ENCODE data around the gene APC2. TPM values are rescaled to one million over a fixed set of nuclear protein-coding genes. Genes with fewer than 3 reads are reported as not detected.

APC2 gene
- total RNA-seq, 1 experiment from 2014 or later, result 1.6 TPM

DNA sequence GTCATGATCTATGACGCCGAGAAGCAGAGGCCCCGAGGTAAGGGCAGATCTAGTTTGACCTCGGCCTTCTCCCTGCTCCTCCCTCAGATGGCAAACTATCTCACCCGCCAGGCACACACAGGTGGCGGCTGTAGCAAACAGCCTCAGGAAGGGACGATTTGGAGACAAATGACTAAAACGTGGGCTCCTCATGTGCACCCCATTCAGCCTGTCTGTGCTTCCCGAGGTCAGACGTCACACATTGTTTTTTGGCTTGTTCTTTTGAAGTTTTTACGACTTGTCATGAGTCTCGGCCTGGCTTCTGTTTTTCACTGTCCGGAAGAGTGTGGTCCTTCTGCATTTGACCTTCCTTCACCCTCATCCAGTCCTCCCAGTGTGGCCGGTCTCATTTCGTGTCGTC lies 27.6 kb upstream of the APC2 start:
- H4K20me1 ChIP-seq (ENCODE audit: insufficient read depth), result peaks cover 18% of the 10 kb centered on the region
- H3K36me3 ChIP-seq (ENCODE audit: low read depth), result no peaks in the 10 kb centered on the region
- TF ChIP-seq, protein P1, sequence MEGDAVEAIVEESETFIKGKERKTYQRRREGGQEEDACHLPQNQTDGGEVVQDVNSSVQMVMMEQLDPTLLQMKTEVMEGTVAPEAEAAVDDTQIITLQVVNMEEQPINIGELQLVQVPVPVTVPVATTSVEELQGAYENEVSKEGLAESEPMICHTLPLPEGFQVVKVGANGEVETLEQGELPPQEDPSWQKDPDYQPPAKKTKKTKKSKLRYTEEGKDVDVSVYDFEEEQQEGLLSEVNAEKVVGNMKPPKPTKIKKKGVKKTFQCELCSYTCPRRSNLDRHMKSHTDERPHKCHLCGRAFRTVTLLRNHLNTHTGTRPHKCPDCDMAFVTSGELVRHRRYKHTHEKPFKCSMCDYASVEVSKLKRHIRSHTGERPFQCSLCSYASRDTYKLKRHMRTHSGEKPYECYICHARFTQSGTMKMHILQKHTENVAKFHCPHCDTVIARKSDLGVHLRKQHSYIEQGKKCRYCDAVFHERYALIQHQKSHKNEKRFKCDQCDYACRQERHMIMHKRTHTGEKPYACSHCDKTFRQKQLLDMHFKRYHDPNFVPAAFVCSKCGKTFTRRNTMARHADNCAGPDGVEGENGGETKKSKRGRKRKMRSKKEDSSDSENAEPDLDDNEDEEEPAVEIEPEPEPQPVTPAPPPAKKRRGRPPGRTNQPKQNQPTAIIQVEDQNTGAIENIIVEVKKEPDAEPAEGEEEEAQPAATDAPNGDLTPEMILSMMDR (conservative IDR thresholded peaks at IDR 0.05), result no peak
- no peak for TF ChIP-seq EZH2 (IDR thresholded peaks at IDR 0.05; ENCODE audit: low read depth)
- H3K27ac ChIP-seq, result no peak overlapping the region
- no TSS peak for BruUV-seq (replicated peaks)
- no peak overlapping the region for H3K4me2 ChIP-seq
- H3K27me3 ChIP-seq (ENCODE audit: insufficient read depth, low read depth), result no peaks in the 10 kb centered on the region
- intact Hi-C loops (cut with micrococcal nuclease; ENCODE audit: unreplicated experiment), result no loop called here
- H3K9me3 ChIP-seq (ENCODE audit: insufficient read depth, low read depth), result no peaks in the 10 kb centered on the region
- no peak overlapping the region for H3K4me3 ChIP-seq
- ChIA-PET CTCF (no interaction called here), POLR2A (ENCODE audit: unreplicated experiment) (no interaction called here)
- no peak for DNase-seq
- peaks cover 21% of the 10 kb centered on the region for H3K79me2 ChIP-seq (ENCODE audit: low read depth)
- no peaks in the 10 kb centered on the region for H3K9me2 ChIP-seq (ENCODE audit: insufficient read depth)
- H3K4me1 ChIP-seq (replicated peaks; ENCODE audit: insufficient read depth), result no peaks in the 10 kb centered on the region
- H2AFZ ChIP-seq, result no peak overlapping the region
- H3F3A ChIP-seq (ENCODE audit: insufficient read depth, low read depth), result peaks cover 4% of the 10 kb centered on the region; the same call in 1 of the 2 replicates

DNA sequence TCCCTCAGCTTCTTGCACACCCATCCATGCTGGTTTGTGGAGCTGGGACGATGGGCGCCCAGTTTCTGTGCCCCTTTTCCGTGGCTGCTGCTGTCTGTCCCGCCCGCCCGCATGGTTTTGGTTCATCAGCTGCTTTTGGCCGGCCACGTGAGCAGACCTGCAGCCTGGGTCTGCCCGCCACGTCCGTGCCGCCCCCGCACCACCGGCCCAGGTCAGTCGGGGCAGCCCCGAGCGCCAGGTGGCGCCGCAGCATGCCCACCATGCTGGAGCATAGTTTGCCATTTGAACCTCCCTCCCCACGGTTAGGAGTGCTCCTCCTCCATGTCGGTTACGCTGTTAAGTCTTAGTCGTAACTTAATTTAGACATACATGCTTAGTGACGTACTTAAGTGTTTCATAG lies 27.0 kb upstream of the APC2 start:
- H3K27me3 ChIP-seq (ENCODE audit: insufficient read depth, low read depth), result no peaks in the 10 kb centered on the region
- H4K20me1 ChIP-seq (ENCODE audit: insufficient read depth), result peaks cover 12% of the 10 kb centered on the region
- no TSS peak for BruUV-seq (replicated peaks)
- CTCF ChIA-PET, result no interaction called here
- no peak for TF ChIP-seq EZH2 (IDR thresholded peaks at IDR 0.05; ENCODE audit: low read depth)
- TF ChIP-seq, protein P1 (conservative IDR thresholded peaks at IDR 0.05), result no peak
- DNase-seq, result no peak
- H3K4me1 ChIP-seq (replicated peaks; ENCODE audit: insufficient read depth), result no peaks in the 10 kb centered on the region
- H3K9me2 ChIP-seq (ENCODE audit: insufficient read depth), result no peaks in the 10 kb centered on the region
- no peaks in the 10 kb centered on the region for H3K9me3 ChIP-seq (ENCODE audit: insufficient read depth, low read depth)
- H3F3A ChIP-seq (ENCODE audit: insufficient read depth, low read depth), result peaks cover 4% of the 10 kb centered on the region; the same call in 1 of the 2 replicates
- no peak overlapping the region for H3K27ac ChIP-seq
- H3K36me3 ChIP-seq (ENCODE audit: low read depth), result no peaks in the 10 kb centered on the region
- intact Hi-C loops (cut with micrococcal nuclease; ENCODE audit: unreplicated experiment), result no loop called here
- no peak overlapping the region for H3K4me2 ChIP-seq
- POLR2A ChIA-PET (ENCODE audit: unreplicated experiment), result no interaction called here
- no peak overlapping the region for H3K4me3 ChIP-seq
- H3K79me2 ChIP-seq (ENCODE audit: low read depth), result peaks cover 15% of the 10 kb centered on the region
- no peak overlapping the region for H2AFZ ChIP-seq

DNA sequence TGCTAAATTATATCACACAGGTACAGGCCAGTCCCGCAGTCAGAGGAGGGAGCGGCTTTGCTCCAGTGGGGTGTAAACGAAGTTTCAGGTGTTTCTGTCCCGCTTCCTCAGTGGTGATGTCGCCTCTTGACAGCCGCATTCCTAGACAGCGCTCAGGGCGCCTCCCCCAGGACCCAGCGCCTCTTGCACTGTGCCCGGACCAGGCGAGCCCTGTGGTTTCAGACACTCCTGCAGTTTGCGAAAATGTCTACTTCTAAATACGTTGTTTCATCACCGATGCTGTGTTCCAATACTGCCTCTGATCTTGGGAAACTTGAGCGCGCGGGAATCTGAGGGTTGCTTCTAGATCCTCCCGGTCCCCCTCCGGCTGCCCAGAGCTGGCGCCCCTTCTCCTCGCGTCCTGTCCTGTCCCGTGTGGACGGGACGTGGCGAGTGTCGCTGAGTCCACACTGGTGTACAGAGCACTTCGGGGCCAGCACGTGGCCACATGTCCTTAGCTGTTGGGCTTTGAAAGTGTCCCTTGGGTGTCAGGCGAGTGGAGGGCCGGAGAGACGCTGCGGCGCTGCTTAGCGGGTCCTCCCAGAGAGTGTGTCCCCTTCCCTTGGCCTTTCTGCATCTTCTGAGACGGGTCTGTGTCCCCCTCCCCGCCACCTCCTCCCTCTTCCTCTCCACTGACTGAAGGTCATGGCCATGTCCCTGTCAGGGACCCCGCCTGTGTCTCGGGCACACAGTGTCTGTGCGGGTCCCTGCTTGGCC lies 26.3 kb upstream of the APC2 start:
- Histone ChIP-seq H3K27ac (no peak overlapping the region), H3K79me2 (ENCODE audit: low read depth) (peaks cover 8% of the 10 kb centered on the region), H3F3A (ENCODE audit: insufficient read depth, low read depth) (peaks cover 4% of the 10 kb centered on the region; the same call in 1 of the 2 replicates), H4K20me1 (ENCODE audit: insufficient read depth) (peaks cover 7% of the 10 kb centered on the region), H3K4me1 (replicated peaks; ENCODE audit: insufficient read depth) (no peaks in the 10 kb centered on the region), H3K9me2 (ENCODE audit: insufficient read depth) (no peaks in the 10 kb centered on the region), H3K27me3 (ENCODE audit: insufficient read depth, low read depth) (no peaks in the 10 kb centered on the region), H3K36me3 (ENCODE audit: low read depth) (no peaks in the 10 kb centered on the region), H3K4me2 (no peak overlapping the region), H2AFZ (no peak overlapping the region), H3K4me3 (no peak overlapping the region), H3K9me3 (ENCODE audit: insufficient read depth, low read depth) (no peaks in the 10 kb centered on the region)
- ChIA-PET POLR2A (ENCODE audit: unreplicated experiment) (no interaction called here), CTCF (no interaction called here)
- TF ChIP-seq, protein P1 (conservative IDR thresholded peaks at IDR 0.05), result no peak
- TF ChIP-seq EZH2 (IDR thresholded peaks at IDR 0.05; ENCODE audit: low read depth), result no peak
- intact Hi-C loops (cut with micrococcal nuclease; ENCODE audit: unreplicated experiment), result no loop called here
- BruUV-seq (replicated peaks), result no TSS peak
- DNase-seq, result no peak

Data from PC-9 (cell line).